ENCODE data around the gene HOXB2. TPM values are rescaled to one million over a fixed set of nuclear protein-coding genes. Genes with fewer than 3 reads are reported as not detected.

The HOXB2 gene
- total and polyA plus RNA-seq, 9 of the 15 experiments (the other 6 are each of a cell fraction or from before 2014, with no cell fraction given): 2.1 to 97.7 (median 21.2) TPM

- TF ChIP-seq, protein P1, sequence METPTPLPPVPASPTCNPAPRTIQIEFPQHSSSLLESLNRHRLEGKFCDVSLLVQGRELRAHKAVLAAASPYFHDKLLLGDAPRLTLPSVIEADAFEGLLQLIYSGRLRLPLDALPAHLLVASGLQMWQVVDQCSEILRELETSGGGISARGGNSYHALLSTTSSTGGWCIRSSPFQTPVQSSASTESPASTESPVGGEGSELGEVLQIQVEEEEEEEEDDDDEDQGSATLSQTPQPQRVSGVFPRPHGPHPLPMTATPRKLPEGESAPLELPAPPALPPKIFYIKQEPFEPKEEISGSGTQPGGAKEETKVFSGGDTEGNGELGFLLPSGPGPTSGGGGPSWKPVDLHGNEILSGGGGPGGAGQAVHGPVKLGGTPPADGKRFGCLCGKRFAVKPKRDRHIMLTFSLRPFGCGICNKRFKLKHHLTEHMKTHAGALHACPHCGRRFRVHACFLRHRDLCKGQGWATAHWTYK (CRISPR knock-in tag; IDR thresholded peaks at IDR 0.05): no peak
- TF ChIP-seq ARID3A (IDR thresholded peaks at IDR 0.05; ENCODE audit: borderline replicate concordance, low read depth, low read length) (0 out of 2 replicates have a peak, but pooled peaks have one; percentile 11), PML (IDR thresholded peaks at IDR 0.05; ENCODE audit: low read length) (no peak), TAF7 (tag; IDR thresholded peaks at IDR 0.05) (no peak), ZBTB1 (CRISPR knock-in tag; IDR thresholded peaks at IDR 0.05; ENCODE audit: borderline replicate concordance, low read depth) (no peak), ZFX (CRISPR knock-in tag; IDR thresholded peaks at IDR 0.05) (peak; percentile 28; the same call in 1 of the 2 replicates), ZNF830 (CRISPR knock-in tag; IDR thresholded peaks at IDR 0.05) (no peak), ZNF445 (CRISPR knock-in tag; IDR thresholded peaks at IDR 0.05; ENCODE audit: low read depth) (no peak), ZNF354B (CRISPR knock-in tag; IDR thresholded peaks at IDR 0.05) (no peak), U2AF1 (optimal IDR thresholded peaks at IDR 0.05; ENCODE audit: low read depth, low read length) (no peak), PHB2 (IDR thresholded peaks at IDR 0.05; ENCODE audit: low read depth) (no peak), RNF2 (IDR thresholded peaks at IDR 0.05) (no peak), SETDB1 (IDR thresholded peaks at IDR 0.05; ENCODE audit: low read length) (no peak), RBM14 (IDR thresholded peaks at IDR 0.05; ENCODE audit: borderline replicate concordance, insufficient read depth, low read depth, low read length) (no peak), HLTF (IDR thresholded peaks at IDR 0.05) (no peak), ATF4 (CRISPR knock-in tag; IDR thresholded peaks at IDR 0.05) (no peak)
- TF ChIP-seq, protein P2, sequence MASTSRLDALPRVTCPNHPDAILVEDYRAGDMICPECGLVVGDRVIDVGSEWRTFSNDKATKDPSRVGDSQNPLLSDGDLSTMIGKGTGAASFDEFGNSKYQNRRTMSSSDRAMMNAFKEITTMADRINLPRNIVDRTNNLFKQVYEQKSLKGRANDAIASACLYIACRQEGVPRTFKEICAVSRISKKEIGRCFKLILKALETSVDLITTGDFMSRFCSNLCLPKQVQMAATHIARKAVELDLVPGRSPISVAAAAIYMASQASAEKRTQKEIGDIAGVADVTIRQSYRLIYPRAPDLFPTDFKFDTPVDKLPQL (IDR thresholded peaks at IDR 0.05; ENCODE audit: extremely low read depth, insufficient read length): peak; percentile 6
- TF ChIP-seq, protein P3, sequence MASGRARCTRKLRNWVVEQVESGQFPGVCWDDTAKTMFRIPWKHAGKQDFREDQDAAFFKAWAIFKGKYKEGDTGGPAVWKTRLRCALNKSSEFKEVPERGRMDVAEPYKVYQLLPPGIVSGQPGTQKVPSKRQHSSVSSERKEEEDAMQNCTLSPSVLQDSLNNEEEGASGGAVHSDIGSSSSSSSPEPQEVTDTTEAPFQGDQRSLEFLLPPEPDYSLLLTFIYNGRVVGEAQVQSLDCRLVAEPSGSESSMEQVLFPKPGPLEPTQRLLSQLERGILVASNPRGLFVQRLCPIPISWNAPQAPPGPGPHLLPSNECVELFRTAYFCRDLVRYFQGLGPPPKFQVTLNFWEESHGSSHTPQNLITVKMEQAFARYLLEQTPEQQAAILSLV (tag; IDR thresholded peaks at IDR 0.05): no peak
- TF ChIP-seq, protein P4, sequence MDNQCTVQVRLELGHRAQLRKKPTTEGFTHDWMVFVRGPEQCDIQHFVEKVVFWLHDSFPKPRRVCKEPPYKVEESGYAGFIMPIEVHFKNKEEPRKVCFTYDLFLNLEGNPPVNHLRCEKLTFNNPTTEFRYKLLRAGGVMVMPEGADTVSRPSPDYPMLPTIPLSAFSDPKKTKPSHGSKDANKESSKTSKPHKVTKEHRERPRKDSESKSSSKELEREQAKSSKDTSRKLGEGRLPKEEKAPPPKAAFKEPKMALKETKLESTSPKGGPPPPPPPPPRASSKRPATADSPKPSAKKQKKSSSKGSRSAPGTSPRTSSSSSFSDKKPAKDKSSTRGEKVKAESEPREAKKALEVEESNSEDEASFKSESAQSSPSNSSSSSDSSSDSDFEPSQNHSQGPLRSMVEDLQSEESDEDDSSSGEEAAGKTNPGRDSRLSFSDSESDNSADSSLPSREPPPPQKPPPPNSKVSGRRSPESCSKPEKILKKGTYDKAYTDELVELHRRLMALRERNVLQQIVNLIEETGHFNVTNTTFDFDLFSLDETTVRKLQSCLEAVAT (IDR thresholded peaks at IDR 0.05): peak; percentile 14 to 44; a peak in 1 of 4 replicates
- TF ChIP-seq, protein P5, sequence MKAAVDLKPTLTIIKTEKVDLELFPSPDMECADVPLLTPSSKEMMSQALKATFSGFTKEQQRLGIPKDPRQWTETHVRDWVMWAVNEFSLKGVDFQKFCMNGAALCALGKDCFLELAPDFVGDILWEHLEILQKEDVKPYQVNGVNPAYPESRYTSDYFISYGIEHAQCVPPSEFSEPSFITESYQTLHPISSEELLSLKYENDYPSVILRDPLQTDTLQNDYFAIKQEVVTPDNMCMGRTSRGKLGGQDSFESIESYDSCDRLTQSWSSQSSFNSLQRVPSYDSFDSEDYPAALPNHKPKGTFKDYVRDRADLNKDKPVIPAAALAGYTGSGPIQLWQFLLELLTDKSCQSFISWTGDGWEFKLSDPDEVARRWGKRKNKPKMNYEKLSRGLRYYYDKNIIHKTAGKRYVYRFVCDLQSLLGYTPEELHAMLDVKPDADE (conservative IDR thresholded peaks at IDR 0.05; ENCODE audit: control insufficient read depth, low read depth, low read length): no peak
These were observed 424 bp downstream of the HOXB2 start (continued) for GRCh38 chr17:48544349-48545021.
